HG02678 (cell line): Measurements from ENCODE around the gene LHX5.

Source experiments
- ATAC-seq: cut with Tn5 transposase; IDR thresholded peaks from one replicate; pipeline ENCODE4 v1.9.1; 2021; ENCODE audit warnings: mild to moderate bottlenecking, moderate library complexity; ENCODE audit not compliant: unreplicated experiment

Gene LHX5

GRCh38 chr12:113443030-113443539 is 28.6 kb downstream of the LHX5 start:
- no peak for ATAC-seq

GRCh38 chr12:113440947-113441782 is 30.5 kb downstream of the LHX5 start:
- no peak for ATAC-seq

GRCh38 chr12:113440336-113440735 is 31.3 kb downstream of the LHX5 start:
- ATAC-seq = no peak

- no peak for ATAC-seq
Observed at GRCh38 chr12:113439606-113440030, 32.1 kb downstream of the LHX5 start.

GRCh38 chr12:113439301-113439597 is 32.4 kb downstream of the LHX5 start:
- no peak for ATAC-seq

- ATAC-seq = no peak
Observed at GRCh38 chr12:113438523-113439300, 33.0 kb downstream of the LHX5 start.

GRCh38 chr12:113437729-113438100 is 34.0 kb downstream of the LHX5 start:
- no peak for ATAC-seq

GRCh38 chr12:113436993-113437728 is 34.5 kb downstream of the LHX5 start:
- ATAC-seq = no peak

- ATAC-seq = no peak
Observed at GRCh38 chr12:113436586-113436985, 35.1 kb downstream of the LHX5 start.

GRCh38 chr12:113435367-113435766 is 36.3 kb downstream of the LHX5 start:
- no peak for ATAC-seq

- no peak for ATAC-seq
Observed at GRCh38 chr12:113432986-113433385, 38.7 kb downstream of the LHX5 start.

GRCh38 chr12:113428482-113428881 is 43.2 kb downstream of the LHX5 start:
- ATAC-seq = no peak

GRCh38 chr12:113427882-113428281 is 43.8 kb downstream of the LHX5 start:
- ATAC-seq = no peak

- no peak for ATAC-seq
Observed at GRCh38 chr12:113425960-113426453, 45.7 kb downstream of the LHX5 start.

- ATAC-seq = no peak
Observed at GRCh38 chr12:113424915-113425823, 46.5 kb downstream of the LHX5 start.

GRCh38 chr12:113424456-113424855 is 47.2 kb downstream of the LHX5 start:
- ATAC-seq = no peak

GRCh38 chr12:113422886-113423669 is 48.6 kb downstream of the LHX5 start:
- no peak for ATAC-seq

- ATAC-seq = peak; percentile 91
Observed at GRCh38 chr12:113422030-113422885, 49.4 kb downstream of the LHX5 start, which contains the start of gene SDSL. SDSL (plus strand) TSS chr12:113422380; CDS start chr12:113427983, 5,603 bp downstream.
